ENCODE data around the gene C19orf12.

Gene C19orf12

DNA sequence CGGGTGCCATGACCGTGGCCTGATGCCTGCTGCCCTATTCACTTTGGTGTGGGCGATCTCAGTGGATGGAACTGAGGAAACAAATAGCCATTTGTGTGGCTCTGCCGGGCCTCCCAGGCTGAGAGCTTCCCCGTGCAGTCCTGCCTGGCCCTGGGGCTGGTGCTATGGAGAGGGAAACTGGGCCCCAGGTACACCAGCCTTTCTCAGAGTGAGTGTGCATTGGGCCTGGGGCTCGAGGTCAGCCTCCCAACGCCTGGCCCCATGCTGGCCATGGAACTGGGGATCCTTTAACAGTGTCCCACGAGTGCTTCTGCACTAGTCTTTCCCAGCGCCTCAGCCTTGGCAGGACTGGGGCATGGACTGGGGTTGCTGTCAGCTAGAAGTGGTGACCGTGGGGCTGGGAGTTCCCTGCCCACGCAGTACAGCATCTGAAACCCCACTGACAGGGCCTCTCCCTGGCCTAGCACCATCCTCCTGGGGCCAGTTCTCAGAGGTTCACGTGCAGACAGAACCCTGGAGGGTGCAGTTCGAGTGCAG is 39.3 kb downstream of the C19orf12 start:
- H3K4me3 ChIP-seq (ENCODE audit: low read depth, low read length): no peak overlapping the region

DNA sequence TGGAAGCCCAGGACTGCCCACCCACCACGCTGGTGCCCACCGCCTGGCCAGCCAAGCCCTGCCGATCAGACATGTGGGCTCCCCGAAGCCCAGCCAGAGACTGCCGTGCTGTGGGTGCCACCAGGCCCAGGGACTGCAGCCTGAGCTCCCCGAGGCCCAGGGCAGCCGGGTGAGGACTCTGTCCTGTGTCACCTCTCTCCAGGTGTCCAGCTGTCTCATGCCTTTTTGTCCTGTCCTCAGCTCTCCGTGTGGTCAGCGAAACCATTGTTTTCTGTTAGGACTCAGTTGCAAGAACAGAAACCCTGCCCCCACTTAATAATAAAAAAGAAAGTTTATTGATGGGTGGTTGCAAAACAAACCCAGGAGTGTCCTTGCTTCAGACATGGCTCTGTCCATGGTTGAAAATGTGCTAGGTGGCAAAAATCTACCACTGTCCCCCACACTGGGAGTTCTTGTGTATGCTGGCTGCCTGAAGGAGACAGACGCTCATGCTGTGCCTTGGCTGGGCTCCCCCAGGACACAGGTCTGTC is 39.9 kb downstream of the C19orf12 start:
- H3K4me3 ChIP-seq (ENCODE audit: low read depth, low read length): no peak overlapping the region

More for the DNA sequence above, 39.3 kb downstream of the C19orf12 start:
- TF ChIP-seq, protein P1, sequence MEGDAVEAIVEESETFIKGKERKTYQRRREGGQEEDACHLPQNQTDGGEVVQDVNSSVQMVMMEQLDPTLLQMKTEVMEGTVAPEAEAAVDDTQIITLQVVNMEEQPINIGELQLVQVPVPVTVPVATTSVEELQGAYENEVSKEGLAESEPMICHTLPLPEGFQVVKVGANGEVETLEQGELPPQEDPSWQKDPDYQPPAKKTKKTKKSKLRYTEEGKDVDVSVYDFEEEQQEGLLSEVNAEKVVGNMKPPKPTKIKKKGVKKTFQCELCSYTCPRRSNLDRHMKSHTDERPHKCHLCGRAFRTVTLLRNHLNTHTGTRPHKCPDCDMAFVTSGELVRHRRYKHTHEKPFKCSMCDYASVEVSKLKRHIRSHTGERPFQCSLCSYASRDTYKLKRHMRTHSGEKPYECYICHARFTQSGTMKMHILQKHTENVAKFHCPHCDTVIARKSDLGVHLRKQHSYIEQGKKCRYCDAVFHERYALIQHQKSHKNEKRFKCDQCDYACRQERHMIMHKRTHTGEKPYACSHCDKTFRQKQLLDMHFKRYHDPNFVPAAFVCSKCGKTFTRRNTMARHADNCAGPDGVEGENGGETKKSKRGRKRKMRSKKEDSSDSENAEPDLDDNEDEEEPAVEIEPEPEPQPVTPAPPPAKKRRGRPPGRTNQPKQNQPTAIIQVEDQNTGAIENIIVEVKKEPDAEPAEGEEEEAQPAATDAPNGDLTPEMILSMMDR (IDR thresholded peaks at IDR 0.05; ENCODE audit: borderline replicate concordance, insufficient read depth, low read depth, low read length): no peak

DNA sequence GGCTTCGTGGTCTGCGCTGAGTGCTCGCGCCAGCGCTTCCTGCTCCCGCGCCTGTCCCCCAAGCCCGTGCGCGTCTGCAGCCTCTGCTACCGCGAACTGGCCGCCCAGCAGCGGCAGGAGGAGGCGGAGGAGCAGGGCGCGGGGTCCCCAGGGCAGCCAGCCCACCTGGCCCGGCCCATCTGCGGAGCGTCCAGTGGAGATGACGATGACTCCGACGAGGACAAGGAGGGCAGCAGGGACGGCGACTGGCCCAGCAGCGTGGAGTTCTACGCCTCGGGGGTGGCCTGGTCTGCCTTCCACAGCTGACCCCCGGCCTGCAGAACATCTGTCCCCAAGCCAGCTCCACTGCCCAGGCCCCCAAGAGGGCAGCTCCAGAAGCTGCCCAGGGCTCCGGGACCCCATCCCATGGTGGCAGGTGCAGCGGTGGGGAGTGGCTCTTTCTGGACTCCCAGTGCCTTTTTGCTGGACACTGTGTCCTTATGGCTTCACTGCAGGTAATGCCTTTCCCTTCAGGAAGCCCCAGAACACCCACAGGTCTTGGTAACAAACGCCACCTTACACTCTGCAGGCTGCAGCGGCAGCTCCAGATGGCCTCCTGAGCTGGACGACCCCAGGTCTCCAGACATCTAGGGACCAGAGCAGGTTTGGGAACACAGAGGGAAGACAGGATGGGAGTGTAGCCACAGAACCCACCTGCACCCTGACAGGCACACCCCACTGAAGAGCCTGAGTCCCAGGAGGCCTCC is 40.5 kb downstream of the C19orf12 start:
- TF ChIP-seq, protein P1 (IDR thresholded peaks at IDR 0.05; ENCODE audit: borderline replicate concordance, insufficient read depth, low read depth, low read length): no peak
- no peak overlapping the region for H3K4me3 ChIP-seq (ENCODE audit: low read depth, low read length)

More for the DNA sequence above, 39.9 kb downstream of the C19orf12 start:
- TF ChIP-seq, protein P1 (IDR thresholded peaks at IDR 0.05; ENCODE audit: borderline replicate concordance, insufficient read depth, low read depth, low read length): no peak

DNA sequence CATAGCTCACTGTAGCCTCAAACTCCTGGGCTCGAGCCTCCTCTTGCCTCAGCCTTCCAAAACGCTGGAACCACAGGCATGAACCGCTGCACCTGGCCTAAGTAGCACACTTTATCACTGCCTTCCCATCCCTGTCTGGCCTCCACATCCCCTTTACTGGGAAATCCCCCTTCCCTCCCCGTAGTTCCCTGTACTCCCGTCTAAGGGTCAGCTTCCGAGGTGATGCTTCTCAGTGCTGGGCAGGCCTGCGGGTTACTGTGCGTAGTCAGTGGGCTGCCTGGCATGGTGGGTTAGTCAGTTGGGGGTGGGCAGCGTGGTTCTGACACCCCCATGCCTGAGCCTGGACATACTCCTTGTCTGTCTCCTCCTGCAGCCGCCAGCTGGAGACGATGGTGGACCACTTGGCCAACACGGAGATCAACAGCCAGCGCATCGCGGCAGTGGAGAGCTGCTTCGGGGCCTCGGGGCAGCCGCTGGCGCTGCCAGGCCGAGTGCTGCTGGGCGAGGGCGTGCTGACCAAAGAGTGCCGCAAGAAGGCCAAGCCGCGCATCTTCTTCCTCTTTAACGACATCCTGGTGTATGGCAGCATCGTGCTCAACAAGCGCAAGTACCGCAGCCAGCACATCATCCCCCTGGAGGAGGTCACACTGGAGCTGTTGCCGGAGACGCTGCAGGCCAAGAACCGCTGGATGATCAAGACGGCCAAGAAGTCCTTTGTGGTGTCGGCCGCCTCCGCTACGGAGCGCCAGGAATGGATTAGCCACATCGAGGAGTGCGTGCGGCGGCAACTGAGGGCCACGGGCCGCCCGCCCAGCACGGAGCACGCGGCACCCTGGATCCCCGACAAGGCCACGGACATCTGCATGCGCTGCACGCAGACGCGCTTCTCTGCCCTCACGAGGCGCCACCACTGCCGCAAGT is 41.4 kb downstream of the C19orf12 start:
- TF ChIP-seq, protein P1 (IDR thresholded peaks at IDR 0.05; ENCODE audit: borderline replicate concordance, insufficient read depth, low read depth, low read length): no peak
- no peak overlapping the region for H3K4me3 ChIP-seq (ENCODE audit: low read depth, low read length)

DNA sequence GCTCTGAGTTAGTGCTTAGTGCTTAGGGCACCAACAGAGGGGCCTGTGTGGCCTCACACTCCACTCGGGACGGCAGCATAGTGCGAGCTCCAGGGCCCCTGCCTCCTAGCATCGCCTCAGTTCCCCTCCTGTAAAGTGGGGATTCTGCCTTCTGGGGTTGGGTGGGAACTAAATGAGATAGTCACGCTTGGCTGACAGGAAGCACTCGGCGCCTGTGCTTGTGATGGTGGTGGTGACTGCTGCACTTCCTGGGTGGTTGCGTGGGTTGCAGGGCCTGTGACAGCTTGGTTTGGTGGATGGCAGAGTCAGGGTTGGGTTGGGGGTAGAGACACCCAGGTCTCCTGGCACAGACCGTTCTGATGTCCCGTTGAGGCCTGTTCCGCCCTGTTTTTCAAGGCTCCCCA is 42.1 kb downstream of the C19orf12 start:
- no peak overlapping the region for H3K4me3 ChIP-seq (ENCODE audit: low read depth, low read length)
- TF ChIP-seq, protein P1 (IDR thresholded peaks at IDR 0.05; ENCODE audit: borderline replicate concordance, insufficient read depth, low read depth, low read length): no peak

DNA sequence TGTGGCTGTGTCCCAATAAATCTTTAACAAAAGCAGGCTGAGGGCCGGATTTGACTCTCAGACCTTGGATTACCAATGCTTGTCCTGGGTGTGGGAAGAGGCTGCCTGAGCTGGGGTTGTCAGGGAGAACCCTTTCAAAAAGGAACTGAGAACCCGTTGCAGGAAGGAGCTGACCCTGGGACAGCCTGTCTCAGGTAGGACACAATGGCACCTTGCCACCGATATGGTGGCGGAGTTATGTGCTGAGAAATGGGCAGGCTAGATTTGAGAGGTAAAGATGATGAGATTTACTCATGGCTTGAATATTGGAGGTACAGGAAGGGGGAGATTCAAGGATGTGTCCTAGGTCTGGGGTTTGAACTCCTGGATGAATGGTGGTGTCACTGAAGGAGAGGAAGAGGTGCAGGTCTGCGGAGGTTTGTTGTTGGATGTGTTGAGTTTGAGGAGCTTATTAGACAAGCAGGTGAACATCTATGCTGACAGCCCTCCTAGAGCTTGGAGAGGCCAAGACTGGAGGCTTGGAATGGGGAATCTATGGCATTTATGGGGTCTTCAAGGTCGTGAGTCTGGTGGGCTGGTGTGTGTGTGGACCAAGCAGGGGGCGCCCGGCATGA is 42.6 kb downstream of the C19orf12 start:
- H3K4me3 ChIP-seq (ENCODE audit: low read depth, low read length): no peak overlapping the region

More for the DNA sequence above, 42.6 kb downstream of the C19orf12 start:
- TF ChIP-seq, protein P1 (IDR thresholded peaks at IDR 0.05; ENCODE audit: borderline replicate concordance, insufficient read depth, low read depth, low read length): no peak

All from GM12875 (cell line).